Heart left ventricle (tissue), 16 donors: Measurements from ENCODE around the gene S100PBP. TPM values are rescaled to one million over a fixed set of nuclear protein-coding genes. Genes with fewer than 3 reads are reported as not detected.

Experiments used
- ATAC-seq, 4 donors: fragments of 200-7000 bp; cut with Tn5 transposase; one replicate each; pipeline ENCODE4 v1.9.1; 2020 to 2022; ENCODE audit warnings: moderate library complexity in 4 of 4, mild to moderate bottlenecking in 3 of 4, moderate number of reproducible peaks in 1 of 4
- DNase-seq, 5 donors: peaks; one replicate each; pipeline ENCODE4 v3.0.0-alpha.2; 2020
- H3K27ac ChIP-seq, 12 donors: fragments of 200-600 bp; sonication (generic) in 4 of 12; one replicate each; pipeline versions ENCODE4 v1.5.0 to v1.8.0; 2016 to 2022; ENCODE audit warnings: mild to moderate bottlenecking in 2 of 12
- H3K27me3 ChIP-seq, 9 donors: fragments of 200-600 bp; sonication (generic) in 2 of 9; one replicate each; pipeline versions ENCODE4 v1.5.1 to v1.8.0; 2016 to 2022; ENCODE audit warnings: mild to moderate bottlenecking in 3 of 9
- H3K36me3 ChIP-seq, 9 donors: fragments of 200-600 bp; sonication (generic) in 2 of 9; one replicate each; pipeline versions ENCODE4 v1.5.0 to v1.8.0; 2018 to 2022; ENCODE audit warnings: mild to moderate bottlenecking in 2 of 9
- H3K4me1 ChIP-seq, 12 donors: fragments of 200-600 bp; sonication (generic) in 4 of 12; one replicate each; pipeline versions ENCODE4 v1.5.0 to v1.8.0; 2016 to 2022; ENCODE audit warnings: mild to moderate bottlenecking in 3 of 12
- H3K4me3 ChIP-seq, 12 donors: fragments of 200-600 bp; sonication (generic) in 4 of 12; one replicate each; pipeline versions ENCODE4 v1.5.0 to v1.8.0; 2017 to 2022; ENCODE audit warnings: mild to moderate bottlenecking in 9 of 12, moderate library complexity in 4 of 12
- H3K9me3 ChIP-seq, 12 donors: fragments of 200-600 bp; sonication (generic) in 4 of 12; one replicate each; pipeline versions ENCODE4 v1.5.0 to v1.8.0; 2016 to 2022; ENCODE audit warnings: mild to moderate bottlenecking in 1 of 12
- POLR2A ChIP-seq, 2 donors: fragments of 450-650 bp; IDR thresholded peaks; one replicate each; pipeline ENCODE4 v1.6.1; 2017; ENCODE audit warnings: antibody characterized with exemption in 2 of 2, mild to moderate bottlenecking in 2 of 2, moderate library complexity in 2 of 2
- WGBS, 4 donors: extraction: QIAGEN DNeasy Blood & Tissue Kit in 2 of 4; methylation state at CpG; one replicate each; pipeline versions ENCODE4 v1.1.5 to v1.1.7; 2013 to 2018; 5-methylcytosine and 5-hydroxymethylcytosine counted together
- intact Hi-C, 10 donors: fragments of 100-400 bp; cut with DNase I; formaldehyde crosslinking; loops; one replicate each; pipeline versions ENCODE4 v1.11.1 to v1.14.2; 2022
- polyA plus RNA-seq, 2 donors: library from polyadenylated mRNA; stranded (reverse); fragments of 200-250 nt; gene quantifications; one replicate each; pipeline ENCODE4 v1.2.3, GENCODE V29; 2013
- total RNA-seq, 9 donors: library from RNA; depleted of rRNA in 2 of 9; stranded (reverse); fragments of >200 nt in 2 of 9; fragmentation: NEBNext Ultra II Directional in 3 of 9; extraction: Animal tissue kit (Norgen Biotek cat#: 25700) in 3 of 9; gene quantifications; one replicate each; pipeline versions ENCODE4 v1.1.0 to v1.2.4, GENCODE V29; 2016 to 2023
- TF ChIP-seq, protein P1 (sequence below), 12 donors: fragments of 200-600 bp; sonication (generic) in 4 of 12; IDR thresholded peaks; one replicate each; pipeline versions ENCODE4 v1.5.0 to v1.8.0; 2018 to 2022; ENCODE audit warnings: antibody characterized with exemption in 12 of 12, mild to moderate bottlenecking in 5 of 12
- donor health status: ischemic (EF 13 %, LVEDD 7.1; RV severe dilation, severe dysfunction).
- donor health status: healthy with polysubstance abuse.
- donor health status: DM: no; HTN: yes; CAD: no.
- donor health status: DM: no; HTN: no; CAD: no.
- donor health status: ischemic (EF 25% LVEDD 6.9; RV normal size, moderate dysfunction).
- donor health status: ischemic (EF 25% LVEDD 5.7; RV mildly dilated, moderate dysfunction).
- donor health status: healthy.
- donor health status: DM: yes; HTN: yes; CAD: no.
- donor health status: ischemic (EF 35%, LVEDD 5.7; RV mildly dilated, moderate dysfunction).
- donor health status: nonischemic (EF 11% LVEDD 7.7; RV severe dilation, severe dysfunction).
- donor health status: DM: yes; HTN: yes; CAD: no.
- donor health status: PGD.
- donor health status: ischemic (EF 29% LVEDD 5.4; RV normal size, mild dysfunction).
- donor health status: nonischemic (EF 23%, LVEDD 6.1; RV moderate dilation, normal function).

S100PBP gene
- total and polyA plus RNA-seq, 11 donors, result 5.8 to 21.2 (median 10.7) TPM

DNA sequence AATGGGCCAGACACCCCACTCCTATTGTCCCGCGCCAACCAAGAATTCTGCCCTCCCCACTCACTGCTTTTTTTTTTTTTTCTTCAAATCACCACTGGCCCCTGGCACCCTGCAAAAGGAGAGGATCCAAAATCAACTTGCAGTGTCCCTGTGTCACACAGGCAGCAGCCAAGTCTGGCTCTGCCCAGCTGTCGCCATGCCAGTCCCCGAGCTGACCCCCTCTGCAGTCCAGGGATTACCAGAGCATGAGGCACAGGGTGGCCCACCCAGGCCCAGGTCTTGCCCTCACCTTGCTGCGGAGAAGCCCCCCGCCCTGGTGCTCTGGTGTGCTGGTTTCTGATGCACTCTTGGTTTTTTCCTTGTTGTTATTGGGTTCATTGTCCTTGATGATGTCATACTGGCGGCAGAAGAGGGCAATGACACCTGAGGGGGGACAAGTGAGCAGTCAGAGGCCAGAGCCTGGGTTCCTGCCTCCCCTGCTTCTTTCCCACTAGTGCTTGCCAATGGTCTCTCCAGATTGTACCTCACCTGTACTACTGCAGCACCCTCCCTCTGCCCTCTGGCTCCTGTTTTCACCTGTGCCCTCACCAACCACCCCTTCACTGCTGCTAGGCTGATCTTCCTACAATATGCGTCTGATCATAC, 47.0 kb downstream of the S100PBP start:
- intact Hi-C loops, result loop anchor here in 3 of 10 donors (5.0 to 10.0 kb wide), 4 partner anchors 37 to 160 kb away; partner anchors contain the start of gene SYNC (in 1 of the 3)
- TF ChIP-seq, protein P1, sequence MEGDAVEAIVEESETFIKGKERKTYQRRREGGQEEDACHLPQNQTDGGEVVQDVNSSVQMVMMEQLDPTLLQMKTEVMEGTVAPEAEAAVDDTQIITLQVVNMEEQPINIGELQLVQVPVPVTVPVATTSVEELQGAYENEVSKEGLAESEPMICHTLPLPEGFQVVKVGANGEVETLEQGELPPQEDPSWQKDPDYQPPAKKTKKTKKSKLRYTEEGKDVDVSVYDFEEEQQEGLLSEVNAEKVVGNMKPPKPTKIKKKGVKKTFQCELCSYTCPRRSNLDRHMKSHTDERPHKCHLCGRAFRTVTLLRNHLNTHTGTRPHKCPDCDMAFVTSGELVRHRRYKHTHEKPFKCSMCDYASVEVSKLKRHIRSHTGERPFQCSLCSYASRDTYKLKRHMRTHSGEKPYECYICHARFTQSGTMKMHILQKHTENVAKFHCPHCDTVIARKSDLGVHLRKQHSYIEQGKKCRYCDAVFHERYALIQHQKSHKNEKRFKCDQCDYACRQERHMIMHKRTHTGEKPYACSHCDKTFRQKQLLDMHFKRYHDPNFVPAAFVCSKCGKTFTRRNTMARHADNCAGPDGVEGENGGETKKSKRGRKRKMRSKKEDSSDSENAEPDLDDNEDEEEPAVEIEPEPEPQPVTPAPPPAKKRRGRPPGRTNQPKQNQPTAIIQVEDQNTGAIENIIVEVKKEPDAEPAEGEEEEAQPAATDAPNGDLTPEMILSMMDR (IDR thresholded peaks at IDR 0.05), result no peak
- TF ChIP-seq POLR2A (IDR thresholded peaks at IDR 0.05), result no peak

DNA sequence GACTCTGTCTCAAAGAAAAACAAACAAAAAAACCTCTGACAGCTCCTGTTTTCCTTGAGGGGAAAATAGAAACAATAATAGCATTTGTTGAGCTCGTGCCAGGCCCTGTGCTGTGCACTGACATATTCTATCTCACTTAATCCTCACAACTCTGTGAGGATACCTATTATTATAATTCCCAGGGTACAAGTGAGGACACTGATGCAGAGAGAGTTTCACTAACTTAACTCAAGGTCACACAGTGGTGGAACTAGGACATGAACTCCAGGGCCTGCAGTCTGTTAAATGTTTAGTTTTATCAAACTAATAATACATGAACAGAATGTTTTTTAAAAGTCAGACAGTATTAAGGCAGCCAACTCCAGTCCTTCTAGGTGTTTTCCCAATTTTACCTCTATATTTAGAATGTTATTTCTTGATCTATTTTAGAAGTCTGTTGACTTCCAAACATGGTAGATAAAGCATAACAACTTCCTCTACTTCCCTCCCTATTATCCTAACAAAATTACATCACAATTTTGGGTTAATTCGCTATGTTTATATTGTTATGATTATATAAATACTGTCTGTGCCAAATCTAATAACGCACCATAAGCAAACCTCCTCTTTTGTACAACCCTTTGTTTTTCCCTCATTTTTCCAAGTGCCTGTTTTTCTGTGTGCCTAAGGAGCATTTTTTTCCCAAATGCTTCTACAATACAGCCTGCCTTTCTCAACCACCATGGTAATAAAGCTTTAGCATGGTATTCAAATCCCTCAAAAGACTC, 48.4 kb downstream of the S100PBP start:
- Histone ChIP-seq H3K27ac (peak overlapping the region in 10 of 12 donors; percentile 14 to 63 (median 40)), H3K27me3 (peaks cover 0 to 6% (median 0%) of the 10 kb centered on the region in 9 donors), H3K9me3 (no peaks in the 10 kb centered on the region), H3K4me1 (peaks cover 0 to 52% (median 29%) of the 10 kb centered on the region in 12 donors), H3K36me3 (peaks cover 0 to 34% (median 10%) of the 10 kb centered on the region in 9 donors), H3K4me3 (no peak overlapping the region)
- peak in 3 of 4 donors; percentile 28 to 57 (median 51) for ATAC-seq
- DNase-seq, result no peak
- TF ChIP-seq POLR2A (IDR thresholded peaks at IDR 0.05), result no peak
- TF ChIP-seq, protein P1 (IDR thresholded peaks at IDR 0.05), result no peak
- 35 to 53% (median 41%) methylated on average over 3 of the region's 3 CpGs for WGBS, 4 donors
- intact Hi-C loops, result loop anchor here in 2 of 10 donors (5.0 to 10.0 kb wide), 3 partner anchors 44 to 161 kb away; partner anchors contain the start of gene SYNC (in 1 of the 2)

More for the DNA sequence above, 47.0 kb downstream of the S100PBP start:
- 80 to 83% (median 82%) methylated on average over 8 of the region's 8 CpGs for WGBS, 4 donors
- H3K4me3 ChIP-seq, result no peak overlapping the region
- peak overlapping the region in 5 of 12 donors; percentile 17 to 44 (median 38) for H3K27ac ChIP-seq
- H3K4me1 ChIP-seq, result peaks cover 0 to 45% (median 25%) of the 10 kb centered on the region in 12 donors
- H3K27me3 ChIP-seq, result no peaks in the 10 kb centered on the region
- ATAC-seq (peak; percentile 26 to 51 (median 34)), DNase-seq (no peak)
- H3K9me3 ChIP-seq, result no peaks in the 10 kb centered on the region
- H3K36me3 ChIP-seq, result peaks cover 0 to 42% (median 11%) of the 10 kb centered on the region in 9 donors

DNA sequence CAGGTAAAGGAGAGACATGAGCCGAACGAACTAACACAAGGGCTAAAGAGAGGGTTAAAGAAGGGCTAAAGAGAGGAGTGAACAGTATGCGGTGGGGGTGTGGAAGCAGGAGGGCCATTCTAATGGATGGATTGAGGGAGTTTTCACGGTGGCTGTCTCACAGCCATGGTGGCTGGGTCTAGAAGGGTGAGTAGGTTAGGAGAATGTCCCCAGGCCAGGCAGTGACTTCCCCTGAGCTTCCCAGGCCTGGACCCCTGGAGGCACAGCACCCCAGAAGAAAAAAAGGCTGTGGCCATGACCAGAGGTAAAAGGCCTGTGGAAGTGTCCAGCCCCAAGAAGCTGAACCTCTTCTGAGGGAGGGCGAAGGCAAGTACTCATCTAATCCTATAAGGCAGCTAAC, 49.7 kb downstream of the S100PBP start:
- H3K27ac ChIP-seq, result no peak overlapping the region
- TF ChIP-seq POLR2A (IDR thresholded peaks at IDR 0.05), result no peak
- TF ChIP-seq, protein P1 (IDR thresholded peaks at IDR 0.05), result no peak
- no peak overlapping the region for H3K4me3 ChIP-seq
- intact Hi-C loops, result loop anchor here in 2 of 10 donors (5.0 to 10.0 kb wide), 3 partner anchors 45 to 162 kb away; partner anchors contain the start of gene SYNC (in 1 of the 2)
- ATAC-seq (no peak), DNase-seq (no peak)
- H3K27me3 ChIP-seq, result peaks cover 0 to 19% (median 0%) of the 10 kb centered on the region in 9 donors
- peaks cover 0 to 53% (median 21%) of the 10 kb centered on the region in 12 donors for H3K4me1 ChIP-seq
- no peaks in the 10 kb centered on the region for H3K9me3 ChIP-seq
- 87 to 93% (median 90%) methylated on average over 5 of the region's 5 CpGs for WGBS, 4 donors
- H3K36me3 ChIP-seq, result peaks cover 0 to 22% (median 10%) of the 10 kb centered on the region in 9 donors
